GM21529 (cell line): Measurements from ENCODE around the gene LMF1.
"Not testable (repeated sequence)": the region's sequence is repeated elsewhere in the genome, so short reads cannot be mapped to it uniquely, and the experiment has no call there.

Experiments
- ATAC-seq: cut with Tn5 transposase; IDR thresholded peaks from one replicate; pipeline ENCODE4 v1.9.1; 2021; ENCODE audit not compliant: unreplicated experiment

LMF1 gene

GRCh38 chr16:972316-973002, 1.7 kb upstream of the LMF1 start:
- no peak for ATAC-seq

- no peak for ATAC-seq
These were observed 1.2 kb upstream of the LMF1 start for GRCh38 chr16:971981-972315.

- ATAC-seq: no peak
These were observed 760 bp upstream of the LMF1 start for GRCh38 chr16:971582-971905.

GRCh38 chr16:970386-970765, 408 bp downstream of the LMF1 start:
- peak; percentile 33 for ATAC-seq

- ATAC-seq: no peak
These were observed 1.0 kb downstream of the LMF1 start for GRCh38 chr16:969508-970385.

GRCh38 chr16:968620-969019, 2.2 kb downstream of the LMF1 start:
- no peak for ATAC-seq

- no peak for ATAC-seq
These were observed 3.1 kb downstream of the LMF1 start for GRCh38 chr16:967546-968295.

GRCh38 chr16:967077-967541, 3.7 kb downstream of the LMF1 start:
- ATAC-seq: no peak

- no peak for ATAC-seq
These were observed 4.3 kb downstream of the LMF1 start for GRCh38 chr16:966505-966904.

GRCh38 chr16:966035-966434, 4.7 kb downstream of the LMF1 start:
- ATAC-seq: no peak

- no peak for ATAC-seq
These were observed 5.3 kb downstream of the LMF1 start for GRCh38 chr16:965487-965886.

- no peak for ATAC-seq
These were observed 5.8 kb downstream of the LMF1 start for GRCh38 chr16:965036-965395.

GRCh38 chr16:964356-965035, 6.3 kb downstream of the LMF1 start:
- no peak for ATAC-seq

GRCh38 chr16:963913-964312, 6.9 kb downstream of the LMF1 start:
- ATAC-seq: no peak

GRCh38 chr16:962901-963814, 7.6 kb downstream of the LMF1 start:
- ATAC-seq: no peak

GRCh38 chr16:962366-962765, 8.4 kb downstream of the LMF1 start:
- no peak for ATAC-seq

GRCh38 chr16:959232-960040, 11.3 kb downstream of the LMF1 start:
- ATAC-seq: no peak

GRCh38 chr16:955766-956165, 15.0 kb downstream of the LMF1 start:
- not testable (repeated sequence) for ATAC-seq

- not testable (repeated sequence) for ATAC-seq
These were observed 17.0 kb downstream of the LMF1 start for GRCh38 chr16:953818-954217.
